GM21360 (cell line): Measurements from ENCODE around the gene RABEP1.

Experiments used
- ATAC-seq: cut with Tn5 transposase; IDR thresholded peaks from one replicate; pipeline ENCODE4 v1.9.1; 2021; ENCODE audit warnings: mild to moderate bottlenecking, moderate library complexity; ENCODE audit not compliant: unreplicated experiment

The RABEP1 gene

GRCh38 chr17:5264893-5265292 lies 17.2 kb upstream of the RABEP1 start:
- ATAC-seq: no peak

- no peak for ATAC-seq
Observed at GRCh38 chr17:5269241-5269960, 12.7 kb upstream of the RABEP1 start.

DNA sequence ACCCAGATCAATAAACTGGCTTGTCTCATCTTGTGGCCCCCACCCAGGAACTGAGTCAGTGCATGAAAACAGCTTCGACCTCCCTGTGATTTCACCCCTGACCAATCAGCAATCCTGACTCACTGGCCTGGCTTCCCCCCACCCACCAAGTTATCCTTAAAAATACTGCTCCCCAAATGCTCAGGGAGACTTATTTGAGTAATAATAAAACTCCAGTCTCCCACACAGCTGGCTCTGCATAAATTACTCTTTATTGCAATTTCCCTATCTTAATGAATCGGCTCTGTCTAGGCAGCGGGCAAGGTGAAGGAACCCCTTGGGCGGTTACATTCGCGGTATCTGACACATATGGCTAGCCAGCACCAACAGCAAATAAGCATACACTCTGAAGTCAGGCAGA lies 9.8 kb upstream of the RABEP1 start:
- no peak for ATAC-seq

- peak; percentile 16 for ATAC-seq
Observed at GRCh38 chr17:5282642-5283217, 646 bp downstream of the RABEP1 start.

- ATAC-seq: no peak
Observed at GRCh38 chr17:5283571-5284315, 1.7 kb downstream of the RABEP1 start.

GRCh38 chr17:5284681-5285080 lies 2.6 kb downstream of the RABEP1 start:
- ATAC-seq: no peak

DNA sequence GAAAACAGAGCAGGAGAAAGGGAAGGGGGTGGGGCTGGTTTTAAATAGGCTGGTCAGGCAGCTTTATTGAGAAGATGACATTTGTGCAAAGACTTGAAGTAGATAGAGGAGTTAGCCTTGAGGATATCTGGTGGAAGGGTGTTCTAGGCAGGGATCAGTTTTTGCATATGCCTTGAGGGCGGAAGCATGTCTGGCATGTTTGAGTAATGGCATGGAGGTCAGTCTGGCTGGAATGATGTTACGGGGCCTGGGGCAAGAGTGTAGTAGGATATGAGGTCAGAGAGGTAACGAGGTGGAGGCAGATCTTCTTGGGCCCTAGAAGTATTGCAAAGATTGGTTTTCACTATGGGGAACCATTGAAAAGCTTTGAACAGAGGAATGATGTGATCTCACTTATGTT lies 4.8 kb downstream of the RABEP1 start:
- ATAC-seq: no peak

- ATAC-seq: no peak
Observed at GRCh38 chr17:5291683-5292350, 9.7 kb downstream of the RABEP1 start.

DNA sequence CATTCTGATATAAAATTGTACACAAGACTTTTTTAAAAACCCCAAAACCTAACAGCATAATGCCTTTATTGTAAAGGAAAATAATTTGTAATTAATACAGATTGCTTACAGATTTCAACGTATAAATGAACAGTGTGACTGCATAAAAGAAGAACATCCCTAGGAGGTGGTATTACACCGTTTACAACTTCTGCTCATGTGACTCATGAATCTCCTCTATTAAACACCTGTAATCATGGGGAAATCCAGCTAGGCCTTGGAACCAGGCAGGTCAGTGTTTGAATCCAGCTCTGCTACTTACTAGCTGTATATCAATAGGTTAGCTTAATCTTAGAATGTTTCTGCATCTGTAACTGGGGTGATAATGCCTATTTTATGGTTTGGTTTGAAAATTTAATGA lies 15.2 kb downstream of the RABEP1 start:
- no peak for ATAC-seq

DNA sequence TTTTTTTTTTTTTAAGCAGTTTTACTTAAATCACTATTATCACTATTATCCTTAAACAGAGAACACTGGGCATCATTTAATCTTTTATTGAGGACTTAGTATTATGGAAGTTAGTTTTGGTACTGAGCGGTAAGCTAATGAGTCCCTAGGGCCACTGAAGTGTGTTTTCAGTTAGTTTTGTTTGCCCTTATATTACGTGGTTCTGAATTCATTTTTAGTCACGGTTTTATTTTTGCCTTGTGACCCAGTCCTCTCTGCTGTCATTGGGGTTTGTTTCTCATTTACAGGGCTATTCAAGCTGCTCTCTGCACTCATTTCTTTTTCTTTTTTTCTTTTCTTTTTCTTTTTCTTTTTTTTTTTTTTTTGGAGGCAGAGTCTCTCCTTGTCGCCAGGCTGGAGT lies 17.3 kb downstream of the RABEP1 start:
- ATAC-seq: no peak

- ATAC-seq: no peak
Observed at GRCh38 chr17:5304636-5305035, 22.6 kb downstream of the RABEP1 start.

- ATAC-seq: no peak
Observed at GRCh38 chr17:5309851-5310250, 27.8 kb downstream of the RABEP1 start.

DNA sequence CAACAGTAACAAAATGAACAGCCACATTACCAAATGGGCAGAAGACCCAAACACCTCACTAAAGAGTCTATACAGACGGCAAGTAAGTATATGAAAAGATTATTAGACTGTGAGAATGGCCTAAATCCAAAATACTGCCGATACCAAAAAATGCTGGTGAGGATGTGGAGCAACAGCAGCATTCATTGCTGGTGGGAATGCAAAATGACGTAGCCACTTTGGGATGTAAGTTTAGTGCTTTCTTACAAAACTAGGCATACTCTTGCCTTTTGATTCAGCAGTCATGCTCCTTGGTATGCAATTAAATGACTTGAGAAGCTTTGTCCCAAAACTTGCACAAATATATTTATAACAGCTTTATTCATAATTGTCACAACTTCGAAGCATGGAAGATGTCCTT lies 43.8 kb downstream of the RABEP1 start:
- no peak for ATAC-seq

GRCh38 chr17:5329784-5330557 lies 47.9 kb downstream of the RABEP1 start:
- no peak for ATAC-seq

GRCh38 chr17:5330981-5331380 lies 48.9 kb downstream of the RABEP1 start:
- no peak for ATAC-seq

DNA sequence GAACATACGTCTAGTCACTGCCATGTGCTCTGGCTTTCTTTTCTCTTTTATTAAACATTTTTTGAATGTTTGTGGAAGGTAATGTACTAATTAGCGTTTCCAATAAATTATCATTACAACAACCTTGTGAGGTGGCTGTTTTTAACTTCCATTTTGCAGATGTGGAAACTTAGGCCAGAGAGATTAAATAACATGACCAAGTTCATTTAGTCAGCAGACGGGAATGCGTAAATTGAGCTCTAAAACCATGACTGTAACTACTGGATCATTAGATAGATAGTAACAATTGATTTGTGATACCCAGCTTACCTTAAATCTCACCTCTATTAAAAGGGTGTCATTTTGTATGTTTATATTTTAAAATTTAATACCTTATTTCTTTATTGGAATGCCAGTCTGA lies 49.4 kb downstream of the RABEP1 start:
- no peak for ATAC-seq

DNA sequence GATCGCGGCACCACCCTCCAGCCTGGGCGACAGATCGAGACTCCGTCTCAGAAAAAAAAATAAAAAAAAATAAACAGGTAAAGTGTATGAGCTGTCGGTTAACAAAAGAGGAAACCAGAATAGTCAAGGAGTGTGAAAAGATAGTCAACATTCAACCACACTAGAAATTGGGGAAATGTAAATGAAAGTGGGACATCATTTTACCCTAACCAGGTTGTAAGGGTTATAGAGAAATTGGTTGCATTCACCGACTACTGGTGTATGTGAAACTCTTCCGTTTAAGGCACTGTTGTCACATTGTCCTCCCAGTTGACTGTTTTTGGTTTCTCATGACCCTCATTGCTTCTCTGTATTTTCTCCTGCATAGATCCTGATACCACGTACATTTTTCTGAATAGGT lies 62.8 kb downstream of the RABEP1 start:
- no peak for ATAC-seq

- no peak for ATAC-seq
Observed at GRCh38 chr17:5352681-5353289, 70.7 kb downstream of the RABEP1 start.

- no peak for ATAC-seq
Observed at GRCh38 chr17:5354310-5354709, 72.2 kb downstream of the RABEP1 start.

- no peak for ATAC-seq
Observed at GRCh38 chr17:5354886-5355415, 72.9 kb downstream of the RABEP1 start.
